DMS79 (cell line): Measurements from ENCODE around the gene SCNN1A.

Experiments
- DNase-seq: peaks from one replicate; lab custom pipeline; 2025; lab: John Stamatoyannopoulos, UW

The SCNN1A gene

GRCh38 chr12:6368906-6369525, 6.3 kb downstream of the SCNN1A start:
- DNase-seq, result no peak

- DNase-seq, result no peak
These were observed 7.1 kb downstream of the SCNN1A start for GRCh38 chr12:6367969-6368892.

- DNase-seq, result peak; percentile 73
These were observed 8.0 kb downstream of the SCNN1A start for GRCh38 chr12:6367065-6367968.

GRCh38 chr12:6364044-6364374, 11.4 kb downstream of the SCNN1A start:
- DNase-seq, result no peak

- no peak for DNase-seq
These were observed 11.9 kb downstream of the SCNN1A start for GRCh38 chr12:6363330-6364043.

GRCh38 chr12:6363010-6363329, 12.4 kb downstream of the SCNN1A start:
- no peak for DNase-seq

GRCh38 chr12:6362403-6362802, 13.0 kb downstream of the SCNN1A start:
- no peak for DNase-seq

GRCh38 chr12:6361834-6362233, 13.5 kb downstream of the SCNN1A start:
- no peak for DNase-seq

GRCh38 chr12:6360578-6361490, 14.5 kb downstream of the SCNN1A start:
- DNase-seq, result peak; percentile 95

GRCh38 chr12:6360080-6360571, 15.2 kb downstream of the SCNN1A start:
- no peak for DNase-seq

GRCh38 chr12:6358881-6359280, 16.5 kb downstream of the SCNN1A start:
- no peak for DNase-seq

GRCh38 chr12:6356374-6356820, 19.0 kb downstream of the SCNN1A start:
- DNase-seq, result no peak

GRCh38 chr12:6355491-6356373, 19.6 kb downstream of the SCNN1A start:
- no peak for DNase-seq

GRCh38 chr12:6354495-6355393, 20.6 kb downstream of the SCNN1A start:
- DNase-seq, result no peak

- DNase-seq, result no peak
These were observed 22.9 kb downstream of the SCNN1A start for GRCh38 chr12:6352193-6353173.

GRCh38 chr12:6351622-6352021, 23.7 kb downstream of the SCNN1A start:
- DNase-seq, result no peak
